Measurements from ENCODE around the gene TMEM255B.

GRCh38 chr13:113766035-113766800 lies 7.2 kb downstream of the TMEM255B start:
- TF ChIP-seq POLR2A (IDR thresholded peaks at IDR 0.05; ENCODE audit: extremely low read depth, insufficient read length) = no peak
- no peak for TF ChIP-seq CTCF (IDR thresholded peaks at IDR 0.05; ENCODE audit: low read depth, low read length)

All from NB4 (cell line).